ACHN (cell line): ENCODE results near the gene SLC35D1.
"Not testable (repeated sequence)": the region's sequence is repeated elsewhere in the genome, so short reads cannot be mapped to it uniquely, and the experiment has no call there.

Experiments used
- DNase-seq: peaks from one replicate; pipeline ENCODE4 v3.0.0-alpha.2; 2015
- in situ Hi-C: cut with HindIII; loops from 2 replicates; pipeline ENCODE4 v1.10.0; 2017; ENCODE audit warnings: low sequenced_read_pairs, low pct_ligation_motif_present, low pct_unique_long_range_greater_than_20kb

Gene SLC35D1

GRCh38 chr1:67001682-67002425 lies 52.1 kb downstream of the SLC35D1 start:
- no peak for DNase-seq
- in situ Hi-C loops: no loop called here

GRCh38 chr1:66999640-67000400 lies 54.1 kb downstream of the SLC35D1 start:
- DNase-seq: no peak
- in situ Hi-C loops: no loop called here

- in situ Hi-C loops: no loop called here
- DNase-seq: no peak
Measured at GRCh38 chr1:66998972-66999371, 55.0 kb downstream of the SLC35D1 start.

- in situ Hi-C loops: no loop called here
- peak; percentile 65 for DNase-seq
Measured at GRCh38 chr1:66996018-66996682, 57.8 kb downstream of the SLC35D1 start.

- no peak for DNase-seq
- in situ Hi-C loops: no loop called here
Measured at GRCh38 chr1:66993076-66993475, 60.9 kb downstream of the SLC35D1 start.

- in situ Hi-C loops: no loop called here
- DNase-seq: no peak
Measured at GRCh38 chr1:66985835-66986234, 68.1 kb downstream of the SLC35D1 start.

GRCh38 chr1:66984491-66984890 lies 69.5 kb downstream of the SLC35D1 start:
- in situ Hi-C loops: no loop called here
- DNase-seq: no peak

GRCh38 chr1:66982561-66983260 lies 71.2 kb downstream of the SLC35D1 start:
- peak; percentile 8 for DNase-seq
- in situ Hi-C loops: no loop called here

- DNase-seq: peak; percentile 60
- in situ Hi-C loops: no loop called here
Measured at GRCh38 chr1:66981679-66982078, 72.3 kb downstream of the SLC35D1 start.

GRCh38 chr1:66980745-66981367 lies 73.1 kb downstream of the SLC35D1 start:
- in situ Hi-C loops: no loop called here
- DNase-seq: peak; percentile 34

- in situ Hi-C loops, DNase-seq: not testable (repeated sequence)
Measured at GRCh38 chr1:66979621-66980020, 74.3 kb downstream of the SLC35D1 start.

- no peak for DNase-seq
- in situ Hi-C loops: no loop called here
Measured at GRCh38 chr1:66978201-66978600, 75.7 kb downstream of the SLC35D1 start.

- DNase-seq: no peak
- in situ Hi-C loops: no loop called here
Measured at GRCh38 chr1:66968574-66968973, 85.4 kb downstream of the SLC35D1 start.

GRCh38 chr1:66966188-66966873 lies 87.6 kb downstream of the SLC35D1 start:
- in situ Hi-C loops, DNase-seq: not testable (repeated sequence)

GRCh38 chr1:66957938-66958337 lies 96.0 kb downstream of the SLC35D1 start:
- DNase-seq: no peak
- in situ Hi-C loops: no loop called here

GRCh38 chr1:66954208-66954607 lies 99.7 kb downstream of the SLC35D1 start:
- in situ Hi-C loops: no loop called here
- no peak for DNase-seq

GRCh38 chr1:66951513-66951912 lies 102.4 kb downstream of the SLC35D1 start:
- no peak for DNase-seq
- in situ Hi-C loops: no loop called here
